ENCODE measurements around the gene SLC23A3.

Gene SLC23A3

DNA sequence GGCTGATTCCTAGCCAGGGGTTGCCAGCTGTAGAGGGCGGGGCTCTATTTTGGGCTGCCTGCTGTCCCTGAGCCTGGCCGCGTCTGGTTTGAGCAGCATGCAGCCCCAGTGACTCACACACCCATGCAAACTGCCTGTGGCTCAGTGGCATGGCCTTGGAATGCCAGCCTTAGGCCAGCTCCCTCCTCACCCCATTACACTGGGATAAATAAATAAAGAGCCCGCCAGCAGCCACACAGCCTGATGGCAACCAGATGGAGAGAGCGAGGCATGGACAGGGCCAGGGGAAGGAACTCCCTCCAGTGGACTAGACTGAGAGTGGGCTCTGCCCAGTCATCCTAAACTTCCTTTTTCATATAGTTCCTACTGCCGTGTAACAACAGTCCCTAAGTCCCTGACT lies 27.5 kb downstream of the SLC23A3 start:
- DNase-seq (ENCODE audit: low spot score), result no peak

DNA sequence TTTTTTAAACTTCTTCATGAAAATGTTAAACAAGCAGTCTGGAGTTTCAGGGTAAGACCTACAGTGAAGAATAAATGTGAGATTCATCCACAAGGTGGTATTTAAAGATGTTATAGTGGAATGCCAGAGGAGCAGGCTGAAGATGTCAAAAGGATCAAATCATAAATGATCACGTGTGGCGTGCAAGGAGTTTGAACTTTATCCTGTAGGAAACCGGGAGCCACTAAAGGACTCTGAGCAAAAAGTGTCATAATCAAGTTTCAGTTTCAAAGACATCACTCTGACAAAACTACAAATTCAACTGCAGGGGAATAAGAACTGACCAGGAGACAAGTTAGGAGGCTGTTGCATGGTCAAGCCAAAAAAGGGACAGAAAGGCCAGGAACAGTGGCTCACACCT lies 29.1 kb downstream of the SLC23A3 start:
- DNase-seq (ENCODE audit: low spot score), result no peak

DNA sequence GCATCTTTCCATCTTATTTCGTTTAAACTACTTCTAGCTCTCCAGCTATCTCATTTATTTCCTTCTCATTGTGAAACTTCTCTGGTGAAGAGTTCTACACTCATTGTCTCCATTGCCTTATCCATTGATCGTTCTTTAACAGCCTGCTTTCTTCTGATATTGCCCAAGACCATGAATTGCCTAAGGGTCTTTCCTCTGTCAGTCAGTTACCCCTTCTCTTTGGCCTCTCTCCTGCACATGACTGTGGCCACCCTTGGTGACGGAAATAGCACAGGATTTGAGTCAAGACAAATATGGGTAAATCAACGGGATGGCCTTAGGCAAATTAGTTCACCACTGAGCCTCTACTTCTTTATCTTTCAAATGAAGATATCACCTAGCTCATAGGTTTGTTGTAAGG lies 35.9 kb downstream of the SLC23A3 start:
- DNase-seq (ENCODE audit: low spot score), result no peak

DNA sequence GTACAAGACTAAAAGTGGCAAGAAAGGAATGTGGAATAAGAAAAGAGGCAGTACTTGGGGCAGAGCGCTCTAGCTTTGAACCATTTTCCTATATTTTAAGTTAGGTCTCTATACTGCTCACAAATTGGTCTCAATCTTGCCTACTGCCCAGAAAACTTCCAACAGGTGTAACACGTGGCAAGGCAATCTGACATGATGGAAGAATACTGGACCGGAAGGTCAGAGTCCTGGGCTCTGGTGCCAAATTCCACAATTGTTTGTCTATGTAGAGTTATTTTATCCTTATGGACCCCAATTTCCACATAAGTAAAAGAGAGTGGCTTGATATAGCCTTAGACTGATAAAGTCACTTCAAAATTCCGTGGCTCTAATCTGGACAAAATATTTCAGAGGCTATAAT lies 38.1 kb downstream of the SLC23A3 start:
- DNase-seq (ENCODE audit: low spot score), result no peak

DNA sequence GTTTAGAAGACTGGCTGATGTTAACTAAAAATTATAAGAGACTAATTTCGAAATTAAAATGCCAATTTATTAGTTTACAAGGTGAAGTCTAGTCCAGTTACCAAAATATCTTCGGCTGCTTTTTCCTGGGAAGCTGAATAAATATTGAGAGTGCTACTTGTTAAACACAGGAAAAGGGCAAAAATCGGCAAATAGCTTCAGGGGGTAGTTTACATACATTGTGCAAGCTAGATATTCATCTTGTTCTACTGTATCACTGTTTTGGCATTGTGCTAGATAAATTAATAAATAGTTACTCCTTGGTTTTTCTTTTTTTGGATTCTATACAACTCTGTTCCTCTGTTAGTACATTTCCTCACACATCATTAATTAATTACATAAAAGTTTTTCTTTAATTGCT lies 38.5 kb downstream of the SLC23A3 start:
- DNase-seq (ENCODE audit: low spot score), result no peak

- DNase-seq (ENCODE audit: low spot score), result no peak
Observed at GRCh38 chr2:219129589-219129988, 40.2 kb downstream of the SLC23A3 start.

DNA sequence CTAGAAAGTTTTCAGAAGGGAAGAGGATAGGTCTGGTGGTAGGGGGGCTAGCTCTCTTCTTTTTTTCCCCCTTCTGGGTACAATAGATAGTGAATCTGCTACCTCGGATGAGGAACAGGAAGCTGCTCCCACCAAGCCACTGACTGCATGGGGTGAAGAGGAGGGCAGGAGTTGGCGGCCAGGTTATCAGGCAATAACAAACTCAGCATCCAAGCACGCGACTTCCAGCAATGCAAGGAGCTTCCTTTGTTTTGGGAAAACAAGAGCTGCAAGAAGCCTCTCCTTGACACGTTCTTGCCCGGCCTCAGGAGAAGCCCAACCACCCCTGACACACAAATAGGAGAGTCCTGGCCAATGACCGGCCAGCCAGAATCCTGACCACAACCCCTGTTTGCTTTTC lies 41.4 kb downstream of the SLC23A3 start:
- DNase-seq (ENCODE audit: low spot score), result no peak

DNA sequence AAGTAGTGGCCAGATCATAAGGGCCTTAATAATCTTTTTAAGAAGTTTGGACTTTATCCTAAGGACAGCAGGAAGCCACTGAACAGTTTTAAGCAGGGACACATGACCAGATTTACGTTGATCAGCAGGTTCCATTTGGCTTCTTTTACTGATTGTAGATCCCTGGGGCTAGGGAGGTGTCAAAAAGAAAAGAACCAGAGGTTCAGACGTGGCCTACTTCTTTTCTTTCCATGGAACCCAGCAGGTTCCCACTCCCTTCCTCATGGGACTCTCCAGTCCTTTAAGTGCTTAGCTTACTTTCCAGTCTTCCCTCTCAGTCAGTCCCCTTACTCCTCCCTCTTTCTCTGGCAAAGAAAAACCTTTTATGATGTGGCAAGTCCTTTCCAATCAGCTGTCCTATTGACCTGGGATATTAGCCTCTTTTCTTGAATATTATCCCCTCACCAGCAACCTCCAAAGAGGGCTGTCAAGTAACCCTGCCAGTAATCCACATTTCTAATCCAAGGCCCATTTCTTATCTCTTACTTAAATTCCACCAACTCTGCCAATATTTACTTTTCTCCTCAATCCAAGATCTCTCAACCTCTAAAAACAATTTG lies 42.7 kb downstream of the SLC23A3 start:
- no peak for DNase-seq (ENCODE audit: low spot score)

- DNase-seq (ENCODE audit: low spot score), result peak; percentile 67
Observed at GRCh38 chr2:219126555-219126954, 43.3 kb downstream of the SLC23A3 start.

GRCh38 chr2:219125886-219126270 lies 44.0 kb downstream of the SLC23A3 start:
- DNase-seq (ENCODE audit: low spot score), result no peak

GRCh38 chr2:219125225-219125885 lies 44.5 kb downstream of the SLC23A3 start:
- DNase-seq (ENCODE audit: low spot score), result peak; percentile 46

- no peak for DNase-seq (ENCODE audit: low spot score)
Observed at GRCh38 chr2:219124381-219125110, 45.3 kb downstream of the SLC23A3 start.

DNA sequence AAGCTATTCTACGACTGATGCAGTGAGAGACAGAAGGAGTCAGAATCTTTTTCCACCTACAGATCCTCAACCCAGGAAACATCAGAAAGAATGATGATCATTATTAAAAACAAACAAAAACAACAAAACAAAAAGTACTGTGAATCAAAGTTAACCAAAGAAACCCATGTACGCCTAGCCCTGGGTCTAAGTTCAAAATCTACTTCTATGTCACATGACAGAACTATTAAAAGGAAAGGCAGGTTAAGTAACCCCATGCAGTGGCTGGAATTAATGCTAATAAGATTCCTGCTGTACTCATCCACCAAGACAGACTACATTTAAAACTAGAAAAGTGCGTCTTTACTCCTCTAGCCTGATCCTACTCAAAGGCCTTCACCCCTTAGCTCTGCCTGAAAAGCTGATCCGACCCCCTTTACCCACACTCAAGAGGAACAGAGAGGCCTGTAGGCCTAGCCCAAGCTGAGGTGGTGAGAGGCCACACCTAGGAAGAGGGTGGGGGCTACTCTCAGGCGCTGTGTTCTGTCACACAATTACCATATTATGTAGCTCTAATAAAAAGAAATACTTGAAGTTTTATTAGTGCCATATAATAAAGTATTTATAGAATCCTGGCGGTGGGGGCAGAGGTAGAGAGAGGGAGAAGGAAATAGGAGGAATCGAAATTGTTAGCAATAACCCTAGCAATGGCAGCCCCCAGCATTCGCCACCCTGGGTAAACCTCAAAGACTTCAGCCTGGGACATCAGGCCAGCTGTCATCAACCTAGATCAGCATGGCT lies 46.3 kb downstream of the SLC23A3 start:
- DNase-seq (ENCODE audit: low spot score), result no peak

DNA sequence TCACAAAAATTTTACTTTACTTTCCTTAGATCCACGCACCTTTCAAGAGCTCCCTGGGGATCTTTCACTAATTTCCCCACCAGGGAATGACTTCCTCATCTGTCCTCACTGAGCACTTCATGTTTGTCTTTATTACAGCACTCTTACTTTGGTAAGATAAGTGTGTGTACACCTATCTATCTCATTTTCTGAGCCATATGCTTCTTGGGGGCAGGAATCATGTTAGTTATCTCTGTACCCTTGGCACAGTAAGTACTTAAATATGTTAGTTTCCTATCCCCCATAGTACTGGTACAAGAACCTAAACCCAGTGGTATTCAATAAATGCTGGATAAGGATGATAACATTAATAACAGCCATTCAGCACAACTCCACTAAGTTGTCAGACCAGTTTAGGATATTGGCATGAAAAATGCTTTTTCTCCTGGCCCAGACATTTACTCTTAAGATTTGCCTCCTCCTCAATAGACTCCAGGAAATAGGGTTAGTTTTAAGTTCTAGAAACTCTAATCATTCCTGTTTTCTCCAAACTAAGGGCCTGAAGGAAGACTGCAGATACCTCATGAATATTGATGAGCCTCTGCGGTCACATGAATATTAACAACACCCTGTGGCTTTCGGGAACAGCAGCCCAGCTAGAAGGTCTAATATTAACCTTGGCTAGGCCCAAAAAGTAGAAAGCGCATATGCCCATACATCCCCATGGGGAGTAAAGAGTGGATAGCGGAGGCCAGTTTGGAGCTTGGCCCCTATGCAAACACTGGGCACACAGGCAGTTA lies 47.4 kb downstream of the SLC23A3 start:
- DNase-seq (ENCODE audit: low spot score), result no peak

- DNase-seq (ENCODE audit: low spot score), result no peak
Observed at GRCh38 chr2:219120082-219120481, 49.7 kb downstream of the SLC23A3 start.

DNA sequence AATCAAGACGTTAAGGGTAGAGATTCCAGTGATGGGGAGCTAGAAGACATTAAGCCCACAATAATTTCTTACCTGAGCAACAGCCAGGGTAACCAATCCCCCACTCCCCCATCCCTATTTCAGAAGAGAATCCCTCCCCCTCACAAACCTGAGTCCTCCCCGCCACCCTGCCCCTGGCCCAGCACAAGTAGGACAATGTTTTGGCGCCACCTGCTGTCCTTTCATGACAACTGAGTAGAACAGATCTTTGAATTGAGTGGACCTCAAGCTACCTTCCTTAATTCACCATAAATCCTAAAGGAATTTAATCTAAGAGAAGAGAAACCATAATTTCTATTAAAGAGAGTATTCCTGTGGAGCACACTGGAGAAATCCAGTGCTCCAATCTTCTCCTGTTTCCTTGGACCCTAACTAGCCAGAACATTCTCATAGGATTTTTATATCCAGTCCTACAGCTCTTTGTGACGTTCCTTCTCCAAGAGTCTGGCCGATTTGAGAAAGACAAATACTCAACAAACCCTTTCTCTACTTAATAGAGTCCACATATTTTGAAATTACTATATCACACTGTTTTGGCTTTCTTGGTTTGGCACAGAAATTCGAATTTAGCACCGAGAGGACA lies 50.3 kb downstream of the SLC23A3 start:
- no peak for DNase-seq (ENCODE audit: low spot score)

- DNase-seq (ENCODE audit: low spot score), result no peak
Observed at GRCh38 chr2:219118504-219118903, 51.3 kb downstream of the SLC23A3 start.

GRCh38 chr2:219116776-219117646 lies 52.8 kb downstream of the SLC23A3 start:
- DNase-seq (ENCODE audit: low spot score), result no peak

DNA sequence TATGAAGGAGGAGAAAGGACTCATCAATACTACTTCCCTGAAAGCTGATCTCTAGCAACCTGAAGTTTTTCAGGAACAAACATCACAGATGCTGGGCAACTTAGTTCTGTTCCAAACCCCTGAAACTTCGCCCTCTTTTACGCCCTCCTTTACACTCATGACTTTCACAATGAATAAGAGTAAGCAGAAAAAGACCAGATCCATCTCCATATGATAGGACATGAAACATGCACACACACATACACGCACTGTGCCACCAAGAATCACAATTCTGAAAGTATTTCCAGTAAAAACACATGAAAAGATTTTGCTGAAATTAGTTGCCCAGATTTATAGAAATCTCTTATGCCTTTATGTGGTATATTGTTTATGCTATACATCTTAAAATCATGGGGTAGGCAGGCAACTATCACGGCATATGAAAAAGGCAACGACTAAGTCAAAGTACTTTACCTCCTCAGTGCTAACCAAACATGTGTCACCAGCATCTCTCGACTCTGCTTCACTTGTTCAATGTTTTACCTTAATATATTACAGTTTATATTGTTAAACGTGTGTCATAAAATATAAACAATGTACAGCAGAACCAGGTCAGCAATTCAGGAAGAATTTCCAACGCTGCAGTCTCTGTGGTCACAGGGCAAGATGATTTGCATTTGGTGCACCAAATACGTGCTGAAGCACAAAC lies 57.0 kb downstream of the SLC23A3 start:
- DNase-seq (ENCODE audit: low spot score), result no peak

- DNase-seq (ENCODE audit: low spot score), result no peak
Observed at GRCh38 chr2:219112062-219112406, 57.8 kb downstream of the SLC23A3 start.
